ENCODE data around the gene C1orf159. TPM values are rescaled to one million over a fixed set of nuclear protein-coding genes. Genes with fewer than 3 reads are reported as not detected.

The C1orf159 gene
- polyA plus RNA-seq, 1 donor (not counting 4 experiments of a cell fraction or from before 2014, with no cell fraction given), result 6.1 TPM

DNA sequence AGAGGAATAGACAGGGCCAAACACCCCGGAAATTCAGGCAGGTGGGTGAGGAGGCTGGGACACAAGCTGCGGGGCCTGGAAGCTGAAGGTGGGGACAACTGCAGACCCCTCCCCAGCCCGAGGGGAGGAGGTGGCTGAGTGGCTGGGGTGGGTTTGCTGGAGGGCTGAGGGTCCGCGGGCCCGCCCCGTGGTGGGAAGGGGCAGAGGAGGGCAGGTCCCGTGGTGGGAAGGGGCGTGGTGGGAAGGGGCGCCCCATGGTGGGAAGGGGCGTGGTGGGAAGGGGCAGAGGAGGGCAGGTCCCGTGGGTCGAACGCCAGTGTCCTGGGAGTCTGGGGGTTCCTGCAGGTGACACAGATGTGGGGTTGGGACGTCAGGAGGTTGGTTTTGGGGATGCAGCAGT is 33.5 kb upstream of the C1orf159 start:
- H3K9me1 ChIP-seq (ENCODE audit: control insufficient read depth, extremely low read depth, insufficient read depth, low read length), result no peaks in the 10 kb centered on the region
- no peak overlapping the region for H3K4me2 ChIP-seq (ENCODE audit: control insufficient read depth, extremely low read depth, insufficient read depth, low read depth, low read length)
- H3K4me3 ChIP-seq (ENCODE audit: control insufficient read depth in 2 of 3, extremely low read depth in 1 of 3, insufficient read depth in 2 of 3, low read depth in 1 of 3, low read length in 3 of 3), result no peak overlapping the region
- H3K9ac ChIP-seq (ENCODE audit: control insufficient read depth, extremely low read depth, insufficient read depth, low read length), result no peak overlapping the region
- H3K9me3 ChIP-seq (ENCODE audit: control insufficient read depth, low read depth, low read length), result peaks cover 2% of the 10 kb centered on the region
- DNase-seq (ENCODE audit: low read depth, low spot score), result no peak
- H2AFZ ChIP-seq (ENCODE audit: control insufficient read depth, low read length), result no peak overlapping the region
- no peaks in the 10 kb centered on the region for H3K36me3 ChIP-seq (ENCODE audit: control insufficient read depth in 2 of 2, extremely low read depth in 1 of 2, insufficient read depth in 2 of 2, low read length in 2 of 2)
- peaks cover 9% of the 10 kb centered on the region for H3K4me1 ChIP-seq (ENCODE audit: control insufficient read depth, extremely low read depth, insufficient read depth, low read length)
- TF ChIP-seq CTCF (optimal IDR thresholded peaks at IDR 0.05 in 1 of 3, IDR thresholded peaks at IDR 0.05 in 1 of 3, conservative IDR thresholded peaks at IDR 0.05 in 1 of 3; ENCODE audit: extremely low read depth in 1 of 3, insufficient read depth in 2 of 3, low read length in 3 of 3), result no peak
- no peak for TF ChIP-seq EZH2 (IDR thresholded peaks at IDR 0.05; ENCODE audit: low read length)
- no peak for FAIRE-seq
- H4K20me1 ChIP-seq (ENCODE audit: control insufficient read depth, extremely low read depth, insufficient read depth, low read length), result no peaks in the 10 kb centered on the region
- no peaks in the 10 kb centered on the region for H3K27me3 ChIP-seq (ENCODE audit: control insufficient read depth, extremely low read depth, insufficient read depth, low read length)
- dilution Hi-C loops (cut with MboI; ENCODE audit: extremely low pct_ligation_motif_present, low sequenced_read_pairs), result no loop called here
- H3K27ac ChIP-seq (ENCODE audit: control insufficient read depth, insufficient read depth, low read length), result no peak overlapping the region
- H3K79me2 ChIP-seq (ENCODE audit: control insufficient read depth, insufficient read depth, low read length), result no peaks in the 10 kb centered on the region

DNA sequence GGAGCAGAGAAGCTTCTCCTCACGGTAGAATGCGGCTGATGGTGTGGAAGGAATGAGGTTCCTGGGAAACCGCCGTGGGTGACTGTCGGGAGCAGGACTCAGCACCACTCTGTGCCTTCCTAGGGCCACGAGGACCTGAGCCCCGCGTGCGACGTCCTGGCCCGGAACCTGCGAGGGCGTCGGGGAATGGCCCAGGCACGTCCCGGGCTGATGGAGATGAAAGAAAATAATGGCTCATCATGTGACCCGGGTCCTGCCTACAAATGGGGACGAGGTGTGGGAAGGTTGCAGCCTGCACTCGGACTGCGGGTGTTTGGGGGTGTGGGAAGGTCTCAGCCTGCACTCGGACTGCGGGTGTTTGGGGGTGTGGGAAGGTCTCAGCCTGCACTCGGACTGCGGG is 32.7 kb upstream of the C1orf159 start:
- Histone ChIP-seq H3K9me1 (ENCODE audit: control insufficient read depth, extremely low read depth, insufficient read depth, low read length) (no peaks in the 10 kb centered on the region), H3K4me1 (ENCODE audit: control insufficient read depth, extremely low read depth, insufficient read depth, low read length) (peaks cover 18% of the 10 kb centered on the region), H4K20me1 (ENCODE audit: control insufficient read depth, extremely low read depth, insufficient read depth, low read length) (no peaks in the 10 kb centered on the region), H3K79me2 (ENCODE audit: control insufficient read depth, insufficient read depth, low read length) (no peaks in the 10 kb centered on the region), H3K9ac (ENCODE audit: control insufficient read depth, extremely low read depth, insufficient read depth, low read length) (no peak overlapping the region), H2AFZ (ENCODE audit: control insufficient read depth, low read length) (no peak overlapping the region), H3K9me3 (ENCODE audit: control insufficient read depth, low read depth, low read length) (peaks cover 2% of the 10 kb centered on the region), H3K36me3 (ENCODE audit: control insufficient read depth in 2 of 2, extremely low read depth in 1 of 2, insufficient read depth in 2 of 2, low read length in 2 of 2) (no peaks in the 10 kb centered on the region), H3K27me3 (ENCODE audit: control insufficient read depth, extremely low read depth, insufficient read depth, low read length) (no peaks in the 10 kb centered on the region), H3K4me2 (ENCODE audit: control insufficient read depth, extremely low read depth, insufficient read depth, low read depth, low read length) (no peak overlapping the region), H3K4me3 (ENCODE audit: control insufficient read depth in 2 of 3, extremely low read depth in 1 of 3, insufficient read depth in 2 of 3, low read depth in 1 of 3, low read length in 3 of 3) (no peak overlapping the region), H3K27ac (ENCODE audit: control insufficient read depth, insufficient read depth, low read length) (no peak overlapping the region)
- DNase-seq (ENCODE audit: low read depth, low spot score), result no peak
- dilution Hi-C loops (cut with MboI; ENCODE audit: extremely low pct_ligation_motif_present, low sequenced_read_pairs), result no loop called here
- TF ChIP-seq EZH2 (IDR thresholded peaks at IDR 0.05; ENCODE audit: low read length), result no peak
- no peak for TF ChIP-seq CTCF (optimal IDR thresholded peaks at IDR 0.05 in 1 of 3, IDR thresholded peaks at IDR 0.05 in 1 of 3, conservative IDR thresholded peaks at IDR 0.05 in 1 of 3; ENCODE audit: extremely low read depth in 1 of 3, insufficient read depth in 2 of 3, low read length in 3 of 3)
- FAIRE-seq, result no peak

Data from keratinocyte (primary cell).